Glutamatergic neuron (in vitro differentiated cells): ENCODE data around the gene NOL7. TPM values are rescaled to one million over a fixed set of nuclear protein-coding genes. Genes with fewer than 3 reads are reported as not detected.

Experiments used
- DNase-seq: peaks from one replicate; pipeline ENCODE4 v3.0.0; 2022
- H3K27ac Mint-ChIP-seq: one replicate; pipeline ENCODE4 v1.8.0; 2020; ENCODE audit warnings: mild to moderate bottlenecking, mixed read lengths, inconsistent platforms; ENCODE audit not compliant: unreplicated experiment
- H3K27me3 Mint-ChIP-seq: one replicate; pipeline ENCODE4 v1.8.0; 2020; ENCODE audit warnings: mild to moderate bottlenecking, moderate library complexity, mixed read lengths, inconsistent platforms; ENCODE audit not compliant: unreplicated experiment
- H3K36me3 Mint-ChIP-seq: one replicate; pipeline ENCODE4 v1.8.0; 2020; ENCODE audit warnings: mild to moderate bottlenecking, mixed read lengths, inconsistent platforms; ENCODE audit not compliant: unreplicated experiment
- H3K4me1 Mint-ChIP-seq: one replicate; pipeline ENCODE4 v1.8.0; 2020; ENCODE audit warnings: mild to moderate bottlenecking, low read depth, mixed read lengths, inconsistent platforms; ENCODE audit not compliant: unreplicated experiment
- H3K4me3 Mint-ChIP-seq: one replicate; pipeline ENCODE4 v1.8.0; 2020; ENCODE audit warnings: mild to moderate bottlenecking, mixed read lengths, inconsistent platforms; ENCODE audit not compliant: unreplicated experiment
- H3K9me3 Mint-ChIP-seq: one replicate; pipeline ENCODE4 v1.8.0; 2020; ENCODE audit warnings: mild to moderate bottlenecking, moderate library complexity, mixed read lengths, inconsistent platforms; ENCODE audit not compliant: unreplicated experiment
- total RNA-seq: library from RNA; stranded (reverse); fragmentation: NEBNext Ultra II Directional; extraction: Animal tissue kit (Norgen Biotek cat#: 25700); gene quantifications from one replicate; pipeline ENCODE4 v1.2.1, GENCODE V29; 2021; ENCODE audit not compliant: unreplicated experiment
- TF ChIP-seq, protein P1 (sequence below): fragments of 200-600 bp; sonication (generic); IDR thresholded peaks from one replicate; pipeline ENCODE4 v1.5.0; 2021; ENCODE audit not compliant: partially characterized antibody, unreplicated experiment

The NOL7 gene
- total RNA-seq, 1 donor from 2014 or later: 28.0 TPM

DNA sequence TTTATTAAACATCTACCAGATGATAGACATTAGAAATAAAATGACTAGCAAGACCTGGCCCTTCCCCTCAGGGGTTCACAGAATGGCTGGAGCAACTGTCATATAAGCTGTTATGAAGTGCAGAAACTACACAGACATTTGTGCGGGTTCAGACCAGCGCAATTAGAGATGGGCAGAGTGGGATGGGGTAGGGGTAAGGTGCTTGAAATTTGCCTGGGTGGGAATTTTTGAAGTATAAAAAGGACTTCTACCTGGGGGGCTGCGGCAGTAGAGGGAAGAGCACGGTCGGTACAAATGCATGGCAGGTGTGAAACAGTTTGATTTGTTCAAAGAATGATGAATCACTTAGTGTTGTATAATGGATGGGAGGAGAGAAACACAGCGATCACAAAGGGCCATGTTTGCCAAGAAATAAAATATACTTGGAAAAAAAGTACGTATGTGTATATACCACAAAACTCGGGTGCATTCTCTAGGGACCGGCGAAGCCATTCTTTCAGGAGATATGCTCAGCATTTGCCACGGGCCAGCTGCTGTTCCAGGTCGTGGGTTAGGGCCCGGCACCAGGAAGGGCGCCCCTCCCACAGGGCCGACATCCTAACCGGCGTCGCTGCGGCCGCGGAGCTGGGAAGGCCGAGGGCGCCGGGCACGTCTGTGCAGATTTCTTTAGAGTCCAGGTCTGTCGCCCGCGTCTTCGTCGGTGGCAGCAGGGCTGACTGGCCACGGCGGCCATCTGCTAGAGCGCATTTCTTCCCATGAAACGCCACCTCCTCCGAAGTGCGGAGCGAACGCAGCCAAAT lies 809 bp upstream of the NOL7 start:
- peak; percentile 73 for DNase-seq
- TF ChIP-seq, protein P1, sequence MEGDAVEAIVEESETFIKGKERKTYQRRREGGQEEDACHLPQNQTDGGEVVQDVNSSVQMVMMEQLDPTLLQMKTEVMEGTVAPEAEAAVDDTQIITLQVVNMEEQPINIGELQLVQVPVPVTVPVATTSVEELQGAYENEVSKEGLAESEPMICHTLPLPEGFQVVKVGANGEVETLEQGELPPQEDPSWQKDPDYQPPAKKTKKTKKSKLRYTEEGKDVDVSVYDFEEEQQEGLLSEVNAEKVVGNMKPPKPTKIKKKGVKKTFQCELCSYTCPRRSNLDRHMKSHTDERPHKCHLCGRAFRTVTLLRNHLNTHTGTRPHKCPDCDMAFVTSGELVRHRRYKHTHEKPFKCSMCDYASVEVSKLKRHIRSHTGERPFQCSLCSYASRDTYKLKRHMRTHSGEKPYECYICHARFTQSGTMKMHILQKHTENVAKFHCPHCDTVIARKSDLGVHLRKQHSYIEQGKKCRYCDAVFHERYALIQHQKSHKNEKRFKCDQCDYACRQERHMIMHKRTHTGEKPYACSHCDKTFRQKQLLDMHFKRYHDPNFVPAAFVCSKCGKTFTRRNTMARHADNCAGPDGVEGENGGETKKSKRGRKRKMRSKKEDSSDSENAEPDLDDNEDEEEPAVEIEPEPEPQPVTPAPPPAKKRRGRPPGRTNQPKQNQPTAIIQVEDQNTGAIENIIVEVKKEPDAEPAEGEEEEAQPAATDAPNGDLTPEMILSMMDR: no peak
- peaks cover 9% of the 10 kb centered on the region for H3K4me1 Mint-ChIP-seq
- H3K4me3 Mint-ChIP-seq: peak overlapping the region; percentile 92
- peak overlapping the region; percentile 94 for H3K27ac Mint-ChIP-seq
- H3K36me3 Mint-ChIP-seq: no peaks in the 10 kb centered on the region
- no peaks in the 10 kb centered on the region for H3K27me3 Mint-ChIP-seq
- peaks cover 18% of the 10 kb centered on the region for H3K9me3 Mint-ChIP-seq

DNA sequence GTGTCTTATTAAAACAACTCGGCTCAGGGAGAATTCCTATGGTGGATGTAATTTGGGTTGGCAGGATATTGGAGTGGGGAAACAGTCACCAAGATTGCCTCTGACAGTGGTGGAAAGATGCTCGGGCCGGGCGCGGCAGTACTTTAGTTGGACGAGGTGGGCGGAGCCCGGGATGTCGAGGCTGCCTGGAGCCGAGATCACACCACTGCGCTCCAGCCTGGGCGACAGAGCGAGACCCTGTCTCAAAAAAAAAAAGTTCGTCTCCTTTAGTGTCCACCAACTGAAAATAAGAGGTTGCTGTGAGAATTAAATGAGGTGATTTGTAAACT lies 621 bp downstream of the NOL7 start:
- Mint-ChIP-seq H3K36me3 (no peaks in the 10 kb centered on the region), H3K4me1 (peaks cover 9% of the 10 kb centered on the region), H3K4me3 (peak overlapping the region; percentile 92), H3K9me3 (peaks cover 18% of the 10 kb centered on the region), H3K27ac (peak overlapping the region; percentile 94), H3K27me3 (no peaks in the 10 kb centered on the region)
- DNase-seq: peak; percentile 60
- TF ChIP-seq, protein P1: no peak

DNA sequence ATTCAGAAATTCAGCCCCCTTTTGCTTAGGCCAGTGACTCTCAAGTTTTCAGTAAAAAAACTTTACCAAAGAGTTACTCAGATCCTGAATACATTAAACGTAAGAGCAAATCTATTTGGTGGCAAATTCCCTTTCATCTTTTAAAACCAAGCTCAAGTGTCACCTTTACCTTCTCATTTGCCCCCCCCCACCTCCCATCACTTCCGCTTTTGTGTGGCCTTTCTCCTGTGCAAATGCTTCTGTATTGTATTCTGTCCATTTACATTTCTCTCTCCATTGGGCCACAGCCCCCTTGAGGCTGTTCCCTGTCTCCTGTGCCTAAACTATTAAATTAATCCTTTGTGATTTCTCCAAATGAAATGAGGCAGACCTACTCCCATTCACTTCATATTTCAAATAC lies 1.9 kb downstream of the NOL7 start:
- Mint-ChIP-seq H3K4me1 (peaks cover 9% of the 10 kb centered on the region), H3K27me3 (no peaks in the 10 kb centered on the region), H3K9me3 (peaks cover 18% of the 10 kb centered on the region), H3K36me3 (no peaks in the 10 kb centered on the region), H3K4me3 (peak overlapping the region; percentile 92), H3K27ac (no peak overlapping the region)
- TF ChIP-seq, protein P1: no peak
- no peak for DNase-seq

DNA sequence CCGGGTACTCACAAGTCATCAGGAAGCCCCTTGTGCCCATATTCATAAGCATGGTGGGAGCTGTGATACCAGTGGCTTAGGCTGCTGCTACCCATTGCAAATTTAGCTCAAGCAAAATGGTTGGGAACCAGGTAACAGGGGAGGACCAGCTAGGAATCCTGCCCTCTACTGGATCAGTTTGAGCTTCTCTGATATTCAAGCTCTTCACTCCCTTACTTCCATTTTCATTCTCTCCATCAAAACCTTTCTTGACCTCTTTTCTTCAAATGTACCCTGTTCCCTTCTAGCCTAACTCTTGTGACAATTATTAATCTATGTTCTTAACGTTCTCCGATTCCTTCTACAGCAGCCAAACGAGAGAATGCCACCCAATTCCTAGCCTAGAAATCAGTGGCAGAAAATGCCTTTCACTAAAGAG lies 9.7 kb downstream of the NOL7 start:
- DNase-seq: no peak
- Mint-ChIP-seq H3K9me3 (no peaks in the 10 kb centered on the region), H3K27ac (peak overlapping the region; percentile 31), H3K27me3 (no peaks in the 10 kb centered on the region), H3K4me3 (no peak overlapping the region), H3K36me3 (no peaks in the 10 kb centered on the region), H3K4me1 (no peaks in the 10 kb centered on the region)
- TF ChIP-seq, protein P1: peak; percentile 62

GRCh38 chr6:13629459-13630116 lies 14.5 kb downstream of the NOL7 start:
- DNase-seq: no peak
- no peaks in the 10 kb centered on the region for H3K9me3 Mint-ChIP-seq
- no peaks in the 10 kb centered on the region for H3K36me3 Mint-ChIP-seq
- TF ChIP-seq, protein P1: no peak
- no peaks in the 10 kb centered on the region for H3K27me3 Mint-ChIP-seq
- H3K4me1 Mint-ChIP-seq: no peaks in the 10 kb centered on the region
- H3K4me3 Mint-ChIP-seq: no peak overlapping the region
- H3K27ac Mint-ChIP-seq: no peak overlapping the region
